B cell (primary cell): ENCODE measurements around the gene S100A8.

Source experiments
- CTCF ChIP-seq: fragments of 200-600 bp; IDR thresholded peaks from one replicate; pipeline ENCODE4 v1.8.0; 2022; ENCODE audit warnings: antibody characterized with exemption, mild to moderate bottlenecking
- EZH2 ChIP-seq: IDR thresholded peaks from 2 replicates; pipeline ENCODE4 v1.6.1; 2012; ENCODE audit warnings: borderline replicate concordance, low read depth, mild to moderate bottlenecking, moderate library complexity, low read length; ENCODE audit not compliant: insufficient read depth, poor library complexity, severe bottlenecking

- TF ChIP-seq CTCF (no peak), EZH2 (no peak)
Observed at GRCh38 chr1:153417136-153417888, 26.4 kb upstream of the S100A8 start.
